GM19099 (cell line): ENCODE data around the gene PALM.

Source experiments
- POLR2A ChIP-seq: IDR thresholded peaks from 3 replicates; pipeline ENCODE4 v1.6.1; 2011; ENCODE audit warnings: low read depth; ENCODE audit not compliant: insufficient read length; ENCODE audit errors: extremely low read depth

Gene PALM

GRCh38 chr19:795073-795611, 86.4 kb downstream of the PALM start:
- TF ChIP-seq POLR2A, result no peak

- no peak for TF ChIP-seq POLR2A
Observed at GRCh38 chr19:795691-796581, 87.2 kb downstream of the PALM start.

DNA sequence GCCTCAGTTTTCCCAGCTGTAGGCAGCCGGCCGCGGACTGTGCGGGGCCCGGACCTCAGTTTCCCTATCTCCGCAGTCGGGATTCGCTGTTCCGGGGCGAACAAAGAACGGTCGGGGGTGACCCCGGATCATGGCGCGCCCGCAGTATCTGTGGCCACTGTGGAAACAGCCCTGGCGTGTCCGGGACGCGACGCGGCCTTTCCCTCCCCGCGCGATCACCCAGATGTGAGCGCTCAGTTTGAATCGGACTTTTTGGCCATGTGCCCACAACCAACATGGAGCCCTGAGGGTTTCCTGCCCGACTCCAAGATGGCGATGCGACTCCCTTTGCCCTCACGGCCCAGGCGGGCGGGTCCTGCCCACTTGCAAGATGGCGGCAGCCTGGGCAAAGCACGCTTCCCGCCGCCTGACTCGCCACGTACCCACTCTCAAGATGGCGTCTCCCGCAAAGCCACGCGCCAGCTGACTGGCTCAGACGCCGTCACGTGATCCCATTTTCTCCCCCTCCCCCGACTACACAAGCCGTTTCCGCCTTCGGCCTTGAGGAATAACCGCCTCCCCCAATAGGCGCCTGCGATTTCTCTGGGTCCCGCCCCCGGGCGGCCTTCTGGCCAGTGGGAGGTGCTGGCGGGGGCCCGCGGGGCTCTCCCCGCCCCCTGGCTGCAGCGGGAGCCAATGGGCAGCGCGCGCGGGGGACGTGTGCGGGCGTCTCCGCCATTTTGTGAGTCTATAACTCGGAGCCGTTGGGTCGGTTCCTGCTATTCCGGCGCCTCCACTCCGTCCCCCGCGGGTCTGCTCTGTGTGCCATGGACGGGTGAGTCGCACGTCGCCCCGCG, 88.2 kb downstream of the PALM start, which contains the start of gene PTBP1:
TSS of gene PTBP1 (plus strand) at position 761 of the 836 bp plus-strand sequence. CDS start at position 807, 46 bp downstream.
- peak; percentile 96 for TF ChIP-seq POLR2A
